HEK293 (cell line): ENCODE results near the gene RNASE8.

Experiments
- CTCF ChIA-PET: fragments of 350-600 bp; formaldehyde crosslinking; extraction: SDS; loops from one replicate; lab custom pipeline; 2021; ENCODE audit warnings: antibody characterized with exemption; lab: Yijun Ruan, JAX
- POLR2A ChIA-PET: fragments of 300-600 bp; formaldehyde crosslinking; extraction: SDS; loops from one replicate; lab custom pipeline; 2020; ENCODE audit warnings: antibody characterized with exemption, inconsistent platforms; lab: Yijun Ruan, JAX
- H3K27ac ChIP-seq: fragments of 200-500 bp; sonication (Bioruptor generic); 2 replicates; pipeline ENCODE4 v1.5.1; 2014; ENCODE audit warnings: low read depth, low read length, control low read depth, inconsistent platforms; ENCODE audit errors: extremely low read depth
- H3K36me3 ChIP-seq, 2 experiments: fragments of 200-500 bp in 1 of 2; sonication (Bioruptor generic) in 1 of 2; 1 replicate in 1 of 2; 2 replicates in 1 of 2; pipeline ENCODE4 v1.5.1; 2014 to 2017; ENCODE audit warnings: inconsistent platforms in 2 of 2, low read length in 2 of 2; ENCODE audit not compliant: control insufficient read depth in 2 of 2, insufficient read depth in 1 of 2
- H3K4me1 ChIP-seq: fragments of 200-500 bp; sonication (Bioruptor generic); 2 replicates; pipeline ENCODE4 v1.5.1; 2014; ENCODE audit warnings: mild to moderate bottlenecking, low read length, inconsistent platforms; ENCODE audit not compliant: control insufficient read depth, insufficient read depth
- H3K4me3 ChIP-seq: 2 replicates; pipeline ENCODE4 v1.5.1; 2011; ENCODE audit warnings: low read depth, mild to moderate bottlenecking, control low read depth, low read length, moderate library complexity
- H3K9me3 ChIP-seq: fragments of 200-500 bp; sonication (Bioruptor generic); 2 replicates; pipeline ENCODE4 v1.5.1; 2014; ENCODE audit warnings: low read depth, low read length, inconsistent platforms; ENCODE audit not compliant: control insufficient read depth, insufficient read depth
- CTCF ChIP-seq: fragments of 450-650 bp; formaldehyde crosslinking; IDR thresholded peaks from 2 replicates; pipeline ENCODE4 v1.5.1; 2016; ENCODE audit warnings: missing biosample characterization, missing genetic modification characterization
- EGR2 ChIP-seq: fragments of 450-650 bp; formaldehyde crosslinking; IDR thresholded peaks from 2 replicates; pipeline ENCODE4 v1.5.1; 2016; ENCODE audit warnings: low read depth, missing biosample characterization, missing genetic modification characterization
- GLIS1 ChIP-seq: fragments of 450-650 bp; formaldehyde crosslinking; IDR thresholded peaks from 2 replicates; pipeline ENCODE4 v1.5.1; 2016; ENCODE audit warnings: missing biosample characterization, missing genetic modification characterization
- MZF1 ChIP-seq: fragments of 450-650 bp; formaldehyde crosslinking; IDR thresholded peaks from 2 replicates; pipeline ENCODE4 v1.5.1; 2017; ENCODE audit warnings: missing biosample characterization, missing genetic modification characterization, borderline replicate concordance
- OVOL3 ChIP-seq: fragments of 450-650 bp; formaldehyde crosslinking; IDR thresholded peaks from 2 replicates; pipeline ENCODE4 v1.5.1; 2016; ENCODE audit warnings: missing biosample characterization, missing genetic modification characterization
- PRDM1 ChIP-seq: fragments of 450-650 bp; formaldehyde crosslinking; IDR thresholded peaks from 2 replicates; pipeline ENCODE4; 2016; ENCODE audit warnings: missing biosample characterization, missing genetic modification characterization
- SCRT2 ChIP-seq: fragments of 450-650 bp; formaldehyde crosslinking; IDR thresholded peaks from 2 replicates; pipeline ENCODE4 v1.5.1; 2016; ENCODE audit warnings: missing biosample characterization, missing genetic modification characterization
- SP7 ChIP-seq: fragments of 450-650 bp; formaldehyde crosslinking; IDR thresholded peaks from 2 replicates; pipeline ENCODE4 v1.5.1; 2016; ENCODE audit warnings: missing biosample characterization, missing genetic modification characterization
- TRIM28 ChIP-seq: IDR thresholded peaks from 2 replicates; pipeline ENCODE4 v1.6.1; 2011; ENCODE audit warnings: low read length, control low read depth, borderline replicate concordance
- ZBTB17 ChIP-seq: fragments of 450-650 bp; formaldehyde crosslinking; IDR thresholded peaks from 2 replicates; pipeline ENCODE4 v1.5.1; 2016; ENCODE audit warnings: missing biosample characterization, missing genetic modification characterization
- ZBTB7A ChIP-seq: fragments of 450-650 bp; formaldehyde crosslinking; IDR thresholded peaks from 2 replicates; pipeline ENCODE4 v1.5.1; 2016; ENCODE audit warnings: low read depth, missing biosample characterization, missing genetic modification characterization
- ZFHX2 ChIP-seq: fragments of 450-650 bp; formaldehyde crosslinking; conservative IDR thresholded peaks from 2 replicates; pipeline ENCODE4 v1.5.1; 2016; ENCODE audit warnings: missing biosample characterization, missing genetic modification characterization
- ZNF18 ChIP-seq: fragments of 450-650 bp; formaldehyde crosslinking; IDR thresholded peaks from 2 replicates; pipeline ENCODE4 v1.5.1; 2016; ENCODE audit warnings: missing biosample characterization, missing genetic modification characterization
- ZNF518A ChIP-seq: fragments of 450-650 bp; formaldehyde crosslinking; conservative IDR thresholded peaks from 2 replicates; pipeline ENCODE4 v1.5.1; 2016; ENCODE audit warnings: low read depth, missing biosample characterization, missing genetic modification characterization
- ZNF521 ChIP-seq: fragments of 450-650 bp; formaldehyde crosslinking; IDR thresholded peaks from 2 replicates; pipeline ENCODE4 v1.5.1; 2017; ENCODE audit warnings: missing biosample characterization, mild to moderate bottlenecking, missing genetic modification characterization
- ZNF555 ChIP-seq: fragments of 450-650 bp; formaldehyde crosslinking; conservative IDR thresholded peaks from 2 replicates; pipeline ENCODE4 v1.5.1; 2017; ENCODE audit warnings: missing biosample characterization, mild to moderate bottlenecking, missing genetic modification characterization, inconsistent platforms
- ZNF677 ChIP-seq: fragments of 450-650 bp; IDR thresholded peaks from 2 replicates; pipeline ENCODE4 v1.5.0; 2018; ENCODE audit warnings: missing biosample characterization, mild to moderate bottlenecking, missing genetic modification characterization, moderate library complexity
- ZXDB ChIP-seq: fragments of 450-650 bp; formaldehyde crosslinking; IDR thresholded peaks from 2 replicates; pipeline ENCODE4 v1.5.1; 2016; ENCODE audit warnings: missing biosample characterization, missing genetic modification characterization
- TF ChIP-seq, protein P1 (sequence below): fragments of 450-650 bp; formaldehyde crosslinking; IDR thresholded peaks from 2 replicates; pipeline ENCODE4 v1.5.1; 2016; ENCODE audit warnings: missing biosample characterization, missing genetic modification characterization
- TF ChIP-seq, protein P2 (sequence below): fragments of 450-650 bp; formaldehyde crosslinking; IDR thresholded peaks from 2 replicates; pipeline ENCODE4 v1.5.1; 2017; ENCODE audit warnings: missing biosample characterization, mild to moderate bottlenecking, missing genetic modification characterization, moderate library complexity

The RNASE8 gene

DNA sequence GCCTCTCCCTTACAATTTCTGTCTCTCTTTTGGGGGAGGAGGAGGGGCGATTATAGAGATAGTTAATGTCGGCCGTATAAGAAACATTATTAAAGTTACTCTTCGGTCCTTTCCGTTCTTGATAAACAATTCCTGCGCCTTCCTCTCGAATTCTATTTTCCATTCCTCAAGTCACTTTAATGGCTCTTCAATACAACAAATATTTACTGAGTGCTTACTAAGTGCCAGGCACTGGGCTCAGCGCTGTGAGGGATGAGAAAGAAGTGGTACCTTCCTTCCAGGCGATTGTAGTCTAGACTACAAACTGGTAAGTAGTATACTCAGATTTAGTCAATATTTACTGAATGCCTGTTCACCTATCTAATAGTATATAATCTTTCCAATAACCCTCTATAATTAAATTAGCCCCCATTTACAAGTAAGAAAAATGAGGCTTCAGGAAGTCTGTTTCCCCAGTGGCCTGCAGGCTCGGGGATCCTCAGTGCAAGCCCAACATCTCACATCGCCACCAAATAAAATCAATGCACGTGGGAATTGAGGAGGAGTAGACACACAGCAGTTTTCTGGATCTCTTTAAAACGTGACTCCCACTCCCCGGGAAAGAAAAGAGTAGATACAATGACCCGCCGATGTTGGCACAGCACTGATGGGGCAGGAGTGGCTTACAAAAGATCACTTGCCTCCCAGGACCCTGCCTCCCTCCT is 41.4 kb downstream of the RNASE8 start:
- POLR2A ChIA-PET: interaction anchor here (0.9 to 2.9 kb wide), 3 partner anchors 10 to 28 kb away, joined by 4 to 18 read pairs (median 4); partner anchors contain the start of gene ARHGEF40
- Histone ChIP-seq H3K36me3 (no peaks in the 10 kb centered on the region), H3K4me3 (peak overlapping the region; percentile 56), H3K27ac (peak overlapping the region; percentile 51; the same call in 1 of the 2 replicates), H3K9me3 (no peaks in the 10 kb centered on the region), H3K4me1 (peaks cover 19% of the 10 kb centered on the region)
- CTCF ChIA-PET: interaction anchor here (0.5 to 10.4 kb wide), 6 partner anchors 9 to 412 kb away, joined by 3 to 131 read pairs (median 4); partner anchors contain the start of genes METTL3 and RNASE8
- TF ChIP-seq MZF1 (tag by site-specific recombination) (no peak), ZXDB (tag by site-specific recombination) (0 out of 2 replicates have a peak, but pooled peaks have one; percentile 28), EGR2 (peak; percentile 60; the same call in 1 of the 2 replicates), CTCF (tag by site-specific recombination) (no peak), SP7 (tag by site-specific recombination) (no peak), GLIS1 (tag by site-specific recombination) (no peak), ZFHX2 (tag by site-specific recombination) (peak; percentile 50), ZNF677 (no peak), ZNF555 (tag by site-specific recombination) (no peak), ZBTB17 (tag by site-specific recombination) (0 out of 2 replicates have a peak, but pooled peaks have one; percentile 19), OVOL3 (tag by site-specific recombination) (no peak)
- TF ChIP-seq, protein P1, sequence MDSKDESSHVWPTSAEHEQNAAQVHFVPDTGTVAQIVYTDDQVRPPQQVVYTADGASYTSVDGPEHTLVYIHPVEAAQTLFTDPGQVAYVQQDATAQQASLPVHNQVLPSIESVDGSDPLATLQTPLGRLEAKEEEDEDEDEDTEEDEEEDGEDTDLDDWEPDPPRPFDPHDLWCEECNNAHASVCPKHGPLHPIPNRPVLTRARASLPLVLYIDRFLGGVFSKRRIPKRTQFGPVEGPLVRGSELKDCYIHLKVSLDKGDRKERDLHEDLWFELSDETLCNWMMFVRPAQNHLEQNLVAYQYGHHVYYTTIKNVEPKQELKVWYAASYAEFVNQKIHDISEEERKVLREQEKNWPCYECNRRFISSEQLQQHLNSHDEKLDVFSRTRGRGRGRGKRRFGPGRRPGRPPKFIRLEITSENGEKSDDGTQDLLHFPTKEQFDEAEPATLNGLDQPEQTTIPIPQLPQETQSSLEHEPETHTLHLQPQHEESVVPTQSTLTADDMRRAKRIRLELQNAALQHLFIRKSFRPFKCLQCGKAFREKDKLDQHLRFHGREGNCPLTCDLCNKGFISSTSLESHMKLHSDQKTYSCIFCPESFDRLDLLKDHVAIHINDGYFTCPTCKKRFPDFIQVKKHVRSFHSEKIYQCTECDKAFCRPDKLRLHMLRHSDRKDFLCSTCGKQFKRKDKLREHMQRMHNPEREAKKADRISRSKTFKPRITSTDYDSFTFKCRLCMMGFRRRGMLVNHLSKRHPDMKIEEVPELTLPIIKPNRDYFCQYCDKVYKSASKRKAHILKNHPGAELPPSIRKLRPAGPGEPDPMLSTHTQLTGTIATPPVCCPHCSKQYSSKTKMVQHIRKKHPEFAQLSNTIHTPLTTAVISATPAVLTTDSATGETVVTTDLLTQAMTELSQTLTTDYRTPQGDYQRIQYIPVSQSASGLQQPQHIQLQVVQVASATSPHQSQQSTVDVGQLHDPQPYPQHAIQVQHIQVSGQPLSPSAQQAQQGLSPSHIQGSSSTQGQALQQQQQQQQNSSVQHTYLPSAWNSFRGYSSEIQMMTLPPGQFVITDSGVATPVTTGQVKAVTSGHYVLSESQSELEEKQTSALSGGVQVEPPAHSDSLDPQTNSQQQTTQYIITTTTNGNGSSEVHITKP (tag by site-specific recombination): peak; percentile 82
- TF ChIP-seq, protein P2, sequence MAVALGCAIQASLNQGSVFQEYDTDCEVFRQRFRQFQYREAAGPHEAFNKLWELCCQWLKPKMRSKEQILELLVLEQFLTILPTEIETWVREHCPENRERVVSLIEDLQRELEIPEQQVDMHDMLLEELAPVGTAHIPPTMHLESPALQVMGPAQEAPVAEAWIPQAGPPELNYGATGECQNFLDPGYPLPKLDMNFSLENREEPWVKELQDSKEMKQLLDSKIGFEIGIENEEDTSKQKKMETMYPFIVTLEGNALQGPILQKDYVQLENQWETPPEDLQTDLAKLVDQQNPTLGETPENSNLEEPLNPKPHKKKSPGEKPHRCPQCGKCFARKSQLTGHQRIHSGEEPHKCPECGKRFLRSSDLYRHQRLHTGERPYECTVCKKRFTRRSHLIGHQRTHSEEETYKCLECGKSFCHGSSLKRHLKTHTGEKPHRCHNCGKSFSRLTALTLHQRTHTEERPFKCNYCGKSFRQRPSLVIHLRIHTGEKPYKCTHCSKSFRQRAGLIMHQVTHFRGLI: peak; percentile 63; the same call in 1 of the 2 replicates

- CTCF ChIA-PET: interaction anchor here (0.5 to 10.4 kb wide), 8 partner anchors 9 to 412 kb away, joined by 3 to 131 read pairs (median 4); partner anchors contain the start of genes METTL3 and RNASE8
- Histone ChIP-seq H3K36me3 (no peaks in the 10 kb centered on the region), H3K9me3 (no peaks in the 10 kb centered on the region), H3K27ac (peak overlapping the region; percentile 51; the same call in 1 of the 2 replicates), H3K4me1 (peaks cover 16% of the 10 kb centered on the region), H3K4me3 (peak overlapping the region; percentile 56; the same call in 1 of the 2 replicates)
- POLR2A ChIA-PET: no interaction called here
- no peak for TF ChIP-seq SCRT2 (tag by site-specific recombination)
- no peak for TF ChIP-seq TRIM28
- TF ChIP-seq ZBTB7A (tag by site-specific recombination): no peak
- TF ChIP-seq ZNF518A (tag by site-specific recombination): no peak
- TF ChIP-seq PRDM1 (tag by site-specific recombination): no peak
- no peak for TF ChIP-seq GLIS1 (tag by site-specific recombination)
- no peak for TF ChIP-seq ZNF521 (tag by site-specific recombination)
- no peak for TF ChIP-seq ZNF18
Observed at GRCh38 chr14:21099596-21099985, 42.0 kb downstream of the RNASE8 start.
